ENCODE data around the gene GSDMA. TPM values are rescaled to one million over a fixed set of nuclear protein-coding genes. Genes with fewer than 3 reads are reported as not detected.

GSDMA gene
- total RNA-seq, 1 experiment from 2014 or later = not detected

- Histone ChIP-seq H3K56ac (ENCODE audit: insufficient read length, low read depth, low read length) (no peak overlapping the region), H3K9me3 (ENCODE audit: control insufficient read depth, low read depth, low read length) (no peaks in the 10 kb centered on the region), H3K23ac (ENCODE audit: insufficient read length, low read depth, low read length) (no peak overlapping the region), H3K23me2 (ENCODE audit: insufficient read length, low read depth, low read length, poor library complexity, severe bottlenecking) (no peaks in the 10 kb centered on the region), H3K79me2 (ENCODE audit: insufficient read depth, low read length) (no peaks in the 10 kb centered on the region), H3K18ac (ENCODE audit: insufficient read length, low read depth, low read length) (no peak overlapping the region), H2AFZ (ENCODE audit: low read length) (no peak overlapping the region), H4K91ac (ENCODE audit: insufficient read length, low read depth, low read length) (no peak overlapping the region), H3K4me1 (ENCODE audit: insufficient read depth, low read length) (peaks cover 4% of the 10 kb centered on the region; the same call in 1 of the 2 replicates), H3T11ph (ENCODE audit: low read length) (no peak overlapping the region), H4K20me1 (ENCODE audit: control insufficient read depth, insufficient read depth, insufficient read length) (no peaks in the 10 kb centered on the region), H2BK20ac (ENCODE audit: low read depth, low read length, poor library complexity, severe bottlenecking) (no peak overlapping the region), H2BK120ac (ENCODE audit: low read depth, low read length, poor library complexity, severe bottlenecking) (no peak overlapping the region), H4K5ac (ENCODE audit: insufficient read length, low read depth, low read length) (no peak overlapping the region), H2AK5ac (ENCODE audit: insufficient read length, low read length) (no peak overlapping the region), H3K27me3 (ENCODE audit: insufficient read depth, low read length) (no peaks in the 10 kb centered on the region), H2BK12ac (ENCODE audit: insufficient read length, low read depth, low read length) (no peak overlapping the region), H4K8ac (replicated peaks; ENCODE audit: insufficient read length, low read depth, low read length) (no peak overlapping the region), H3K9ac (ENCODE audit: extremely low read depth, insufficient read length, low read length) (no peak overlapping the region), H3K79me1 (ENCODE audit: insufficient read depth, low read depth, low read length, poor library complexity, severe bottlenecking) (no peaks in the 10 kb centered on the region), H3K27ac (ENCODE audit: insufficient read length, low read depth, low read length) (no peak overlapping the region), H3K4me2 (ENCODE audit: insufficient read depth, insufficient read length, low read length) (no peak overlapping the region), H2BK15ac (ENCODE audit: low read depth, low read length) (no peak overlapping the region), H3K14ac (ENCODE audit: insufficient read depth, low read length) (no peak overlapping the region), H2BK5ac (ENCODE audit: insufficient read length, low read length) (no peak overlapping the region), H3K4ac (ENCODE audit: low read depth, low read length) (no peak overlapping the region)
- peak overlapping the region; percentile 96 to 98 (median 96) for H3K27ac Mint-ChIP-seq
- H3K4me3 Mint-ChIP-seq = peak overlapping the region in 1 of 2 experiments; percentile 63; a peak in 2 of 5 replicates
- H3K27me3 Mint-ChIP-seq (ENCODE audit: low read depth) = no peaks in the 10 kb centered on the region
- H3K36me3 Mint-ChIP-seq (ENCODE audit: insufficient read depth in 1 of 3, low read depth in 3 of 3) = peaks cover 12 to 43% (median 41%) of the 10 kb centered on the region in 3 experiments; a peak in 6 of 7 replicates
- no peak for DNase-seq
- no peaks in the 10 kb centered on the region; a peak in 1 of 5 replicates for H3K9me3 Mint-ChIP-seq
- no CpG with 5 or more reads among the region's 24 CpGs for WGBS (ENCODE audit: extremely low coverage, insufficient read length, low lambda C conversion rate)
- peaks cover 20 to 46% of the 10 kb centered on the region in 2 experiments for H3K4me1 Mint-ChIP-seq
- peak; percentile 36 for TF ChIP-seq CTCF (conservative IDR thresholded peaks at IDR 0.05)
These were observed 56.6 kb downstream of the GSDMA start for GRCh38 chr17:40019140-40019991.

Measured in H9 (cell line).